Parathyroid adenoma (tissue), 2 donors: Measurements from ENCODE around the gene DIAPH2.
"Not testable (repeated sequence)": the region's sequence is repeated elsewhere in the genome, so short reads cannot be mapped to it uniquely, and the experiment has no call there.

ENCODE experiments used
- H2AFZ ChIP-seq: fragments of 300-600 bp; sonication (generic); one replicate; pipeline ENCODE4 v1.7.0; 2017; ENCODE audit warnings: antibody characterized with exemption, mild to moderate bottlenecking
- H3K27ac ChIP-seq: fragments of 300-600 bp; sonication (generic); one replicate; pipeline ENCODE4 v1.7.0; 2017
- H3K27me3 ChIP-seq: fragments of 300-600 bp; sonication (generic); one replicate; pipeline ENCODE4 v1.7.0; 2017; ENCODE audit warnings: low read length; ENCODE audit not compliant: control insufficient read depth, insufficient read depth
- H3K36me3 ChIP-seq: fragments of 300-600 bp; sonication (generic); one replicate; pipeline ENCODE4 v1.7.0; 2017; ENCODE audit warnings: low read length; ENCODE audit not compliant: control insufficient read depth, insufficient read depth
- H3K4me1 ChIP-seq: fragments of 300-600 bp; sonication (generic); one replicate; pipeline ENCODE4 v1.7.0; 2017; ENCODE audit warnings: control low read depth
- H3K4me2 ChIP-seq: fragments of 300-600 bp; sonication (generic); one replicate; pipeline ENCODE4 v1.7.0; 2017; ENCODE audit warnings: low read length
- H3K4me3 ChIP-seq: fragments of 300-600 bp; sonication (generic); one replicate; pipeline ENCODE4 v1.7.0; 2017; ENCODE audit warnings: low read depth, low read length
- H3K79me2 ChIP-seq: fragments of 300-600 bp; sonication (generic); one replicate; pipeline ENCODE4 v1.7.0; 2017; ENCODE audit warnings: control low read depth
- H3K9ac ChIP-seq: fragments of 300-600 bp; sonication (generic); one replicate; pipeline ENCODE4 v1.7.0; 2017; ENCODE audit warnings: mild to moderate bottlenecking
- H3K9me3 ChIP-seq: fragments of 300-600 bp; sonication (generic); one replicate; pipeline ENCODE4 v1.7.0; 2017; ENCODE audit warnings: low read length; ENCODE audit not compliant: control insufficient read depth
- CTCF ChIP-seq: fragments of 300-600 bp; sonication (generic); IDR thresholded peaks from one replicate; pipeline ENCODE4 v1.7.0; 2017; ENCODE audit warnings: antibody characterized with exemption, mild to moderate bottlenecking
- donor health status: primary hyperparathyroidism.

Gene DIAPH2

GRCh38 chrX:96835660-96836289 lies 151.1 kb downstream of the DIAPH2 start:
- H3K36me3 ChIP-seq, result no peaks in the 10 kb centered on the region
- no peaks in the 10 kb centered on the region for H3K27me3 ChIP-seq
- no peak for TF ChIP-seq CTCF
- H3K4me3 ChIP-seq, result no peak overlapping the region
- H3K4me2 ChIP-seq, result no peak overlapping the region
- H3K9ac ChIP-seq, result no peak overlapping the region
- H3K79me2 ChIP-seq, result no peaks in the 10 kb centered on the region
- H2AFZ ChIP-seq, result no peak overlapping the region
- no peak overlapping the region for H3K27ac ChIP-seq
- H3K9me3 ChIP-seq, result no peaks in the 10 kb centered on the region
- no peaks in the 10 kb centered on the region for H3K4me1 ChIP-seq

DNA sequence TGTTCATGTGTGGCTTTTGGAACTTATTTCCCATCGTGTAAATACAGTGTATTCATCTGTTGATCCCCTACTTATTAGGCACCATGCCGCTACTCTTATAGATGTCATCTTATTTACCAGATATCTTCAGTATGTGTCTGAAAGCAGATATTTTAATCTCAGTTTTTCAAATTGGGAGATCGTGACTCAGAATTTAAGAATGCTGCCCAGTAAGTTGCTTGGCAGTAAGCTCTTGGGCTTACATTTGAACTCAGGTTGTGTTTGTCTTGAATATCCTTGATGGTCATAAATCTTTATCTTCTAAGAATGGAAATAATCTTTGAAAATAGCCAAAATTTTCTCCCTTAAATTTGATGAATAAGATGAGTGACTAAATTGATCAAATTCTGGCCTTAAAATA lies 153.2 kb downstream of the DIAPH2 start:
- Histone ChIP-seq H3K4me2 (no peak overlapping the region), H3K9me3 (no peaks in the 10 kb centered on the region), H3K27me3 (no peaks in the 10 kb centered on the region), H2AFZ (no peak overlapping the region), H3K79me2 (no peaks in the 10 kb centered on the region), H3K4me3 (no peak overlapping the region), H3K4me1 (no peaks in the 10 kb centered on the region), H3K36me3 (no peaks in the 10 kb centered on the region), H3K9ac (no peak overlapping the region), H3K27ac (no peak overlapping the region)
- no peak for TF ChIP-seq CTCF

- TF ChIP-seq CTCF, result no peak
Measured at GRCh38 chrX:96838537-96838936, 153.9 kb downstream of the DIAPH2 start.

DNA sequence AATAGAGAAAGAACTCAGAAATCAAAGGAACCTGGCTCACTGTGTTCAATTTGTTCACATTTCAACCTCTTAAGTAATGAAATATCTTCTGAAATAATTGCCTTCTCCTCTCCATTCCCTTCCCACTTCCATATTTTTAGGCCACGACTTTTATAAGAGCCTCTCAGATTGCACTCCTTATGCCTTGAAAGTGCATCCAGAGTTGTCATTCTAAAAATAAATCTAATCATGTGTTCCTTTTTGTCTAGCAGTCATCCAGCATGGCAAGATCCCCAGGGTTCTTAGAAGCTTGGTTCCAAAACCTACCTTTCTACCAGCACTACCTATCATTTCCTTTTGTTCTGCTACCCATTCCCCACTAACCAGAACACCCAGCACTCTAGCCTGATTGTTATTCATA lies 156.7 kb downstream of the DIAPH2 start:
- H3K9ac ChIP-seq, result no peak overlapping the region
- no peaks in the 10 kb centered on the region for H3K9me3 ChIP-seq
- no peak overlapping the region for H3K27ac ChIP-seq
- no peaks in the 10 kb centered on the region for H3K4me1 ChIP-seq
- no peak overlapping the region for H3K4me3 ChIP-seq
- H3K79me2 ChIP-seq, result no peaks in the 10 kb centered on the region
- no peaks in the 10 kb centered on the region for H3K27me3 ChIP-seq
- no peak for TF ChIP-seq CTCF
- no peaks in the 10 kb centered on the region for H3K36me3 ChIP-seq
- no peak overlapping the region for H2AFZ ChIP-seq
- no peak overlapping the region for H3K4me2 ChIP-seq

More at GRCh38 chrX:96838537-96838936, 153.9 kb downstream of the DIAPH2 start:
- Histone ChIP-seq H3K36me3 (no peaks in the 10 kb centered on the region), H3K9me3 (no peaks in the 10 kb centered on the region), H3K27ac (no peak overlapping the region), H3K4me2 (no peak overlapping the region), H3K79me2 (no peaks in the 10 kb centered on the region), H2AFZ (no peak overlapping the region), H3K27me3 (no peaks in the 10 kb centered on the region), H3K4me3 (no peak overlapping the region), H3K9ac (no peak overlapping the region), H3K4me1 (no peaks in the 10 kb centered on the region)

GRCh38 chrX:96841866-96842265 lies 157.2 kb downstream of the DIAPH2 start:
- H3K9ac ChIP-seq, H3K27ac ChIP-seq, H3K79me2 ChIP-seq, H3K27me3 ChIP-seq, H2AFZ ChIP-seq, H3K4me3 ChIP-seq, H3K36me3 ChIP-seq, H3K4me2 ChIP-seq, H3K4me1 ChIP-seq, H3K9me3 ChIP-seq: not testable (repeated sequence)
